GM20000 (cell line): Measurements from ENCODE around the gene TMEM244.

ENCODE experiments used
- DNase-seq: peaks from one replicate; pipeline ENCODE4 v3.0.0; 2012; ENCODE audit warnings: low spot score
- TF ChIP-seq, protein P1 (sequence below): IDR thresholded peaks from 2 replicates; pipeline ENCODE4 v1.5.1; 2012; ENCODE audit warnings: mild to moderate bottlenecking, control low read depth; ENCODE audit errors: extremely low read depth, missing control alignments

TMEM244 gene

DNA sequence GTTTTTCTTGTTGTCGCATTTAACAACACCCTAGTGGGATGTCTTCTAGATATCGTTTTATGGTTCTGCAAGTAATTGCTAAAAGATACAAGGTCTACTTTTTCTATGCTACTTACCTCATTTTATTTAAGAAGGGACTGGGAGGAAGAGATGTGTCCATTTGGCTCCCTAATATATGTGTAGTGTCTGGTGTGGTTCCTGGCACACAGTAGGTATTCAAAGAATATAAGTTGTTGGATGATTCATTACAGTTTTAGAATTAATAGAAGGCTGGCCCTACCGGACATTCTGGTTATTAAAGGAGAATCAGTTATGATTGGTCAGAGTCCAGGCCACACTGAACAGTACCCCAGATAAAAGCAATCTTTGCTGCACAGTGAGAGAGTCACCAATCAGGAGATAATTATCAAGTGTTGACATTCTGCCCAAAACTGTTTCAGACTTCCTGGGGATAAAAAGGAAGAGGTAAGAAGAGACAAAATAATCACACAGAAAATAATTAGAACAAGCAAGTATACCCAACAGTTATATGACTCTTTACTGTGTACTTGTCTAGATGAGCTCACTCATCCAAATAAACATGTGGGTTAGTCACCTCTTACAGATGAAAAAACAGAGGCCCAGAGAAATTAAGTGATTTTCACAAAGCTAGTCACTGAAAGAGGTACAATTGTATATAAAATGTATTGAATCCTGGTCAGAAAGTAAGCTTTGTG lies 7.0 kb downstream of the TMEM244 start:
- TF ChIP-seq, protein P1, sequence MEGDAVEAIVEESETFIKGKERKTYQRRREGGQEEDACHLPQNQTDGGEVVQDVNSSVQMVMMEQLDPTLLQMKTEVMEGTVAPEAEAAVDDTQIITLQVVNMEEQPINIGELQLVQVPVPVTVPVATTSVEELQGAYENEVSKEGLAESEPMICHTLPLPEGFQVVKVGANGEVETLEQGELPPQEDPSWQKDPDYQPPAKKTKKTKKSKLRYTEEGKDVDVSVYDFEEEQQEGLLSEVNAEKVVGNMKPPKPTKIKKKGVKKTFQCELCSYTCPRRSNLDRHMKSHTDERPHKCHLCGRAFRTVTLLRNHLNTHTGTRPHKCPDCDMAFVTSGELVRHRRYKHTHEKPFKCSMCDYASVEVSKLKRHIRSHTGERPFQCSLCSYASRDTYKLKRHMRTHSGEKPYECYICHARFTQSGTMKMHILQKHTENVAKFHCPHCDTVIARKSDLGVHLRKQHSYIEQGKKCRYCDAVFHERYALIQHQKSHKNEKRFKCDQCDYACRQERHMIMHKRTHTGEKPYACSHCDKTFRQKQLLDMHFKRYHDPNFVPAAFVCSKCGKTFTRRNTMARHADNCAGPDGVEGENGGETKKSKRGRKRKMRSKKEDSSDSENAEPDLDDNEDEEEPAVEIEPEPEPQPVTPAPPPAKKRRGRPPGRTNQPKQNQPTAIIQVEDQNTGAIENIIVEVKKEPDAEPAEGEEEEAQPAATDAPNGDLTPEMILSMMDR = no peak
- DNase-seq = no peak

DNA sequence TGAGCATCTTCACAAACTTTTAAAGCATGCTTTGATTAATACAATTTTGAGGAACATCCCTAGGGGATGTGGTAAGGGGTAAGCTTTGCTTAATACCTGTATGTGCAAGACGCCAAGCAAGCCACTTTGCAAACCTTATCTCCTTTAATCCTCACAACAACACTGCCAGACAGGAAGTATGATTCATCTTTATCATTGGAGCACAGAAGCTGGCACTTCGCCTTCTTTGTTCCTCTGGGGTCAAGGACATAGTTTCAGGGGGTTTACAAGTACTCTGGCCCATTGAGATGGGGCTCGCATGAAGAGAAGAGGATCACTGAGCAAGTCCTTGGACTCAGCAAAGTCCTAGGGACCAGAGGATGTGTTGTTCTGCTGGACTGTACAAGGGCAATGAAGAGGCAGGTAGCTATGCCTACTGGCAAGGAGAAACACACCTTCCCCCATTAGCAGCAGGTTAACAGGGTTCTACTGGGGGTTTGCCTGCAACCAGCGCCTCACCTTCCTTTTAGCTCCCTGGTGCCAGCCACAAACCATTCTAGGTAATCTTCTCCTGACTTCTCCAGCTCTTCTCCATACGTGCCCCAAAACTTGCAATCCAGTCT lies 8.8 kb downstream of the TMEM244 start:
- DNase-seq = no peak

DNA sequence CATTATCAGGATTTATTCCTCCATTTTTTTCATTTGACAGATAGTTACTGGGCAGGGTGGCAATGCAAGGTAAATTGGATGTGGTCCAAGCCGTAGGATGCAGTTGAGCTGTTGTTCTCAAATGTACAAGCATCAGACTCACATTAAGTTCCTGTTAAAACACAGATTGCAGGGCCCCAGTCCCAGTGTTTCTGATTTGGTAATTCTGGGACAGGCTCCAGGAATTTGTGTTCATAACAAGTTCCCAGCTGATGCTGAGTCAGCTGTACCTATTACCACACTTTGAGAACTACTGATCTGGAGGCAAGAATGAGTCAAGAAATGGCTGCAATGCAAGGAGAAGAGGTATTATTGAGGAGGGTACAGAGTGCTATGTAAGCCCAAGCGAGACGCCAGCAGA lies 11.7 kb downstream of the TMEM244 start:
- TF ChIP-seq, protein P1 = no peak
- no peak for DNase-seq

More for the DNA sequence above, 8.8 kb downstream of the TMEM244 start:
- TF ChIP-seq, protein P1 = no peak

DNA sequence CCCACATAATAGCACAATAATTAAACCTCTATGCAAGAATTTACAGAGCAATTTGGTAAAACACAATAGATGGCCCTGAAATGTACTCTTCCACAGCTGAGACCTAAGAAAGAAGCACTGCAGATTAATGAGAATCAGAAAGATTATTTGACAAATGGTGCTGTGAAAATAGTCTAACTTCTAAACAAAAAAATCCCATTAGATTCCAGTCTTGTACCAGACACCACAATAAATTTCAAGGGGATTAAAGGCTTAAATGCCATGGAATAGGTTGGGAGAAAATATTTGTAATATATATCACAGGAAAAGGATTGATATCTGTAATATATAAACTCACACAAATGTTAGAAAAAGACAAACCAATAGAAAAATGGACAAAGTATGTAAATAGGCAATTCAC lies 14.4 kb downstream of the TMEM244 start:
- DNase-seq = no peak
- TF ChIP-seq, protein P1 = no peak

DNA sequence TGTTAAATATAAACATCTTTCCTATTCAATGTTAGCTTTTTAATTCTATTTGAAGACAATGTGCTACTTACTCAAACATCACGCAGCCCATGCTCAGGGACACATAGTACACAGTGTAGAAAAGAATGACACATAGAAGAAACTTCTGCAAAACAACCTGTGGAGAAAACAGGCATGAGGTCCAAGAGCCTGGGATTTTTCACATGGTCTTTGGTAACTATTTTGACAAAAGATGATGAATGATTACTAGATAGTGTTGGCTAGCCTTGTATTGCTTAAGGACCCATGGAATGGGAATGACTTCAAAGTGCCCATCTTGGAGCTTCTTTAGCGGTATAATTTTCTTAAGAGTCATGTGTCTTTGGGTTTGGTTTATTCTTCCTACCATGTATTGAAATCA lies 15.4 kb downstream of the TMEM244 start:
- TF ChIP-seq, protein P1 = no peak
- no peak for DNase-seq

DNA sequence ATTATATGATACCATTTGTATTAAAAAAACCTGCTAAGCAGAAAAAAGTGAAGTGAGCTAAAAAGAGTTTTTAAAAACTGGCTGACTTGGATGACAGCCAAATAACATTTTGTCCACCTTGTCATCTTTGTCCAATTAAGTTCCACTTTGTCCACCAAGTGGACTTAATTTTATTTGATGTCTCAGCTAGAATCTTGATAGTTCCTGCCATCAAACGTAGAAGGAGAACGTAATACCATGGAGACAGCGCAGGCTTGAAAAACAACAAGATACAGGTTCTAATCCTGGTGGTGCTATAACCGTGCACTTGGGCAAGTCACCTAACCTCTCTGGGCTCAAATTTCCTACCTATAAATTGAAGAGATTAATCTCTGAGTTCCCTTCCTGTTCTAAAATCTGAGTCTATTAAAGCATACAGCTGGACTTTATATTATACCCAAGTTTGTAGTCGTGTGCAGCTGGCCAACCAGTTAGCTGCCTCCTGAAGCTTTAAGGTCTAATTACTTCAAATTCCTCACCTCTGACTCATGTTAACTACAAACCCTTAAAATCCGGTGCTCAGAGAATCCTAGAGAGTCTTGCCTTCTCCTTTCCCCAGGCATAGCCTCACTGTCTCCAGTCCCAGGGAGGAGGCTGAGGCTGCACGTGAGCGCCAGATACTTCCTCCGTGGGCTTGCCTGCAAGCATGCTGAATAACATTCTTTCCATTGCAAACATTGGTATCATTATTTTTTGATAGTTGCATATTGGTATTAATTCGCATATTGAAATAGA lies 16.8 kb downstream of the TMEM244 start:
- TF ChIP-seq, protein P1 = no peak
- no peak for DNase-seq

DNA sequence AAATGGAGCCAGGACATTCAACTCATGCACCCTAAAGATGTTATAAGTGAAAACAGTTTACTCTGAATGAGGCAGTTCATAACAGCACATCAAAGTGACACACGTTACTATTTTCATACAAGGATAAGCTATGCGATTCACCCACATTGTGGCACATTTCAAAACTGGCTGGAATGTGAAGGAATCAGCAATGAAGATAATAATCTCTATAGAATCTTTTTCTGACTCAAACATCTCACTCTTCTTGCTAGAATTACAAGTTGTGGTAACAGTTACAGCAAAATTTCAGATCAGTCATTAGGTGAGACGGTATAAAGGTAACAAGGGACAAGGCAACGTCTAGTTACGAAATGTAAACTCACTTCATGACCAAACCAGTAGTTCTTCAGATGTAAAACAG lies 17.5 kb downstream of the TMEM244 start:
- DNase-seq = no peak
- TF ChIP-seq, protein P1 = no peak
